OCI-LY7 (cell line): Measurements from ENCODE around the gene FBN1. TPM values are rescaled to one million over a fixed set of nuclear protein-coding genes. Genes with fewer than 3 reads are reported as not detected.

Experiments used
- BruUV-seq: library from RNA; stranded (reverse); fragments of 400-500 nt; replicated peaks from 2 replicates; lab custom pipeline; 2021; lab: Mats Ljungman, UMichigan
- CTCF ChIA-PET: fragments of 300-600 bp; sonication (Branson Sonifier 250); formaldehyde crosslinking; loops from one replicate; lab custom pipeline; 2022; ENCODE audit warnings: antibody characterized with exemption; ENCODE audit not compliant: unreplicated experiment; lab: Charles Lee
- POLR2A ChIA-PET: fragments of 300-600 bp; sonication (Branson Sonifier 250); formaldehyde crosslinking; loops from one replicate; lab custom pipeline; 2022; ENCODE audit warnings: antibody characterized with exemption; lab: Charles Lee
- DNase-seq: peaks from one replicate; pipeline ENCODE4 v3.0.0-alpha.2; 2015; ENCODE audit warnings: low spot score
- H2AFZ ChIP-seq: fragments of 200-600 bp; sonication (generic), shearing (Covaris generic); 2 replicates; pipeline ENCODE4 v1.6.1; 2014; ENCODE audit warnings: mild to moderate bottlenecking, antibody characterized with exemption, low read length, moderate library complexity
- H3K27ac ChIP-seq: fragments of 200-600 bp; sonication (generic); 2 replicates; pipeline ENCODE4 v1.5.1; 2014; ENCODE audit warnings: mixed run types, low read depth, mild to moderate bottlenecking, moderate library complexity, low read length, inconsistent platforms; ENCODE audit not compliant: poor library complexity, severe bottlenecking
- H3K36me3 ChIP-seq: fragments of 200-600 bp; sonication (generic); 2 replicates; pipeline ENCODE4 v1.6.1; 2014; ENCODE audit warnings: mild to moderate bottlenecking, antibody characterized with exemption, low read length, moderate library complexity, mixed read lengths; ENCODE audit not compliant: insufficient read depth
- H3K4me1 ChIP-seq: fragments of 200-600 bp; sonication (generic); 2 replicates; pipeline ENCODE4 v1.5.1; 2014; ENCODE audit warnings: mild to moderate bottlenecking, low read length; ENCODE audit not compliant: insufficient read depth, poor library complexity, severe bottlenecking
- H3K4me2 ChIP-seq: fragments of 200-600 bp; sonication (generic); 2 replicates; pipeline ENCODE4 v1.6.1; 2014; ENCODE audit warnings: mild to moderate bottlenecking, low read length
- H3K4me3 ChIP-seq: fragments of 200-600 bp; sonication (generic); 2 replicates; pipeline ENCODE4 v1.5.1; 2014; ENCODE audit warnings: mild to moderate bottlenecking, low read depth, low read length; ENCODE audit not compliant: poor library complexity, severe bottlenecking
- H3K79me2 ChIP-seq: fragments of 200-600 bp; sonication (generic); 2 replicates; pipeline ENCODE4 v1.6.1; 2016; ENCODE audit warnings: low read depth, mild to moderate bottlenecking, low read length, moderate library complexity, mixed read lengths; ENCODE audit not compliant: insufficient read depth
- H3K9me2 ChIP-seq: fragments of 200-600 bp; sonication (generic); 2 replicates; pipeline ENCODE4 v1.6.1; 2016; ENCODE audit warnings: mild to moderate bottlenecking, low read length, mixed read lengths; ENCODE audit not compliant: insufficient read depth
- H3K9me3 ChIP-seq: fragments of 200-600 bp; sonication (generic); 2 replicates; pipeline ENCODE4 v1.6.1; 2014; ENCODE audit warnings: mild to moderate bottlenecking, mixed run types, low read length, mixed read lengths
- H4K20me1 ChIP-seq: fragments of 200-600 bp; sonication (generic); 2 replicates; pipeline ENCODE4 v1.6.1; 2014; ENCODE audit warnings: mild to moderate bottlenecking, antibody characterized with exemption, low read length, moderate library complexity, mixed read lengths; ENCODE audit not compliant: insufficient read depth
- CTCF ChIP-seq: fragments of 200-600 bp; sonication (generic); conservative IDR thresholded peaks from 2 replicates; pipeline ENCODE4 v1.5.1; 2014; ENCODE audit warnings: mild to moderate bottlenecking, antibody characterized with exemption, low read length, moderate library complexity, mixed read lengths
- EZH2phosphoT487 ChIP-seq: fragments of 200-600 bp; sonication (generic); IDR thresholded peaks from 2 replicates; pipeline ENCODE4 v1.6.1; 2018; ENCODE audit warnings: low read depth, borderline replicate concordance, mild to moderate bottlenecking, mixed run types, antibody characterized with exemption, low read length, moderate library complexity, mixed read lengths
- intact Hi-C: fragments of 100-400 bp; cut with micrococcal nuclease; formaldehyde crosslinking; loops from one replicate; pipeline ENCODE4 v1.10.0; 2022; ENCODE audit not compliant: unreplicated experiment
- total RNA-seq, 2 experiments: library from RNA; depleted of rRNA in 1 of 2; stranded (reverse); fragments of >200 nt in 1 of 2; shearing (Covaris generic) in 1 of 2; gene quantifications; 2 replicates each; pipeline ENCODE4 v1.2.3, GENCODE V29; 2014 to 2022

The FBN1 gene
- total RNA-seq, 2 experiments from 2014 or later, result 0.68 to 1.0 TPM

- H3K79me2 ChIP-seq, result no peaks in the 10 kb centered on the region
- TF ChIP-seq EZH2phosphoT487 (no peak), CTCF (no peak)
- no peaks in the 10 kb centered on the region for H3K9me2 ChIP-seq
- intact Hi-C loops, result no loop called here
- POLR2A ChIA-PET, result no interaction called here
- H4K20me1 ChIP-seq, result no peaks in the 10 kb centered on the region
- H2AFZ ChIP-seq, result no peak overlapping the region
- CTCF ChIA-PET, result no interaction called here
- no peak for DNase-seq
- no peaks in the 10 kb centered on the region for H3K36me3 ChIP-seq
- no TSS peak for BruUV-seq
- no peak overlapping the region for H3K4me2 ChIP-seq
- no peaks in the 10 kb centered on the region for H3K4me1 ChIP-seq
- no peaks in the 10 kb centered on the region for H3K9me3 ChIP-seq
- no peak overlapping the region for H3K4me3 ChIP-seq
- no peak overlapping the region for H3K27ac ChIP-seq
Observed at GRCh38 chr15:48644467-48644826, 1.1 kb downstream of the FBN1 start.

GRCh38 chr15:48643776-48644466, 1.6 kb downstream of the FBN1 start:
- ChIA-PET CTCF (no interaction called here), POLR2A (no interaction called here)
- no peak overlapping the region for H3K4me2 ChIP-seq
- no peak for TF ChIP-seq CTCF
- no peak overlapping the region for H3K27ac ChIP-seq
- no peaks in the 10 kb centered on the region for H3K4me1 ChIP-seq
- intact Hi-C loops, result no loop called here
- H3K9me3 ChIP-seq, result no peaks in the 10 kb centered on the region
- BruUV-seq, result no TSS peak
- H3K36me3 ChIP-seq, result no peaks in the 10 kb centered on the region
- H2AFZ ChIP-seq, result no peak overlapping the region
- no peak overlapping the region for H3K4me3 ChIP-seq
- no peaks in the 10 kb centered on the region for H3K9me2 ChIP-seq
- DNase-seq, result no peak
- H3K79me2 ChIP-seq, result no peaks in the 10 kb centered on the region
- H4K20me1 ChIP-seq, result no peaks in the 10 kb centered on the region

- H3K36me3 ChIP-seq, result no peaks in the 10 kb centered on the region
- H2AFZ ChIP-seq, result no peak overlapping the region
- intact Hi-C loops, result no loop called here
- ChIA-PET POLR2A (no interaction called here), CTCF (no interaction called here)
- no peaks in the 10 kb centered on the region for H3K4me1 ChIP-seq
- DNase-seq, result no peak
- H3K27ac ChIP-seq, result no peak overlapping the region
- H3K79me2 ChIP-seq, result no peaks in the 10 kb centered on the region
- H3K9me3 ChIP-seq, result no peaks in the 10 kb centered on the region
- H4K20me1 ChIP-seq, result no peaks in the 10 kb centered on the region
- H3K9me2 ChIP-seq, result no peaks in the 10 kb centered on the region
- BruUV-seq, result no TSS peak
- no peak overlapping the region for H3K4me3 ChIP-seq
- no peak for TF ChIP-seq EZH2phosphoT487
- TF ChIP-seq CTCF, result no peak
- no peak overlapping the region for H3K4me2 ChIP-seq
Observed at GRCh38 chr15:48643206-48643605, 2.3 kb downstream of the FBN1 start.
